Measurements from ENCODE around the gene GRM5.
A peak's percentile ranks its signal among the peaks of the same experiment; 100 is the strongest.

Gene GRM5

GRCh38 chr11:88555018-88555828 lies 510.6 kb downstream of the GRM5 start:
- FAIRE-seq (no peak), DNase-seq (ENCODE audit: insufficient read length, low spot score) (no peak)

GRCh38 chr11:88553204-88553603 lies 512.6 kb downstream of the GRM5 start:
- TF ChIP-seq TAF1 (IDR thresholded peaks at IDR 0.05; ENCODE audit: low read depth, low read length) (no peak), PAX5 (IDR thresholded peaks at IDR 0.05; ENCODE audit: insufficient read depth, low read length, severe bottlenecking) (no peak), POU2F2 (IDR thresholded peaks at IDR 0.05; ENCODE audit: low read depth, low read length) (no peak), SPI1 (IDR thresholded peaks at IDR 0.05; ENCODE audit: low read depth, low read length) (no peak), POLR2A (IDR thresholded peaks at IDR 0.05; ENCODE audit: low read depth, low read length) (no peak), POLR2AphosphoS5 (IDR thresholded peaks at IDR 0.05; ENCODE audit: low read depth, low read length) (no peak)
- DNase-seq (ENCODE audit: insufficient read length, low spot score) (no peak), FAIRE-seq (no peak)

More at GRCh38 chr11:88555018-88555828, 510.6 kb downstream of the GRM5 start:
- no peak for TF ChIP-seq POLR2AphosphoS5 (IDR thresholded peaks at IDR 0.05; ENCODE audit: low read depth, low read length)
- no peak for TF ChIP-seq POLR2A (IDR thresholded peaks at IDR 0.05; ENCODE audit: low read depth, low read length)
- TF ChIP-seq PAX5 (IDR thresholded peaks at IDR 0.05; ENCODE audit: insufficient read depth, low read length, severe bottlenecking), result no peak
- no peak for TF ChIP-seq TAF1 (IDR thresholded peaks at IDR 0.05; ENCODE audit: low read depth, low read length)
- TF ChIP-seq SPI1 (IDR thresholded peaks at IDR 0.05; ENCODE audit: low read depth, low read length), result no peak
- no peak for TF ChIP-seq POU2F2 (IDR thresholded peaks at IDR 0.05; ENCODE audit: low read depth, low read length)

GRCh38 chr11:88552379-88553062 lies 513.3 kb downstream of the GRM5 start:
- FAIRE-seq (peak; percentile 28), DNase-seq (ENCODE audit: insufficient read length, low spot score) (no peak)
- TF ChIP-seq POLR2A (IDR thresholded peaks at IDR 0.05; ENCODE audit: low read depth, low read length) (no peak), POLR2AphosphoS5 (IDR thresholded peaks at IDR 0.05; ENCODE audit: low read depth, low read length) (no peak), SPI1 (IDR thresholded peaks at IDR 0.05; ENCODE audit: low read depth, low read length) (no peak), PAX5 (IDR thresholded peaks at IDR 0.05; ENCODE audit: insufficient read depth, low read length, severe bottlenecking) (no peak), POU2F2 (IDR thresholded peaks at IDR 0.05; ENCODE audit: low read depth, low read length) (no peak), TAF1 (IDR thresholded peaks at IDR 0.05; ENCODE audit: low read depth, low read length) (no peak)

- FAIRE-seq (no peak), DNase-seq (ENCODE audit: insufficient read length, low spot score) (no peak)
- TF ChIP-seq PAX5 (IDR thresholded peaks at IDR 0.05; ENCODE audit: insufficient read depth, low read length, severe bottlenecking) (no peak), POLR2AphosphoS5 (IDR thresholded peaks at IDR 0.05; ENCODE audit: low read depth, low read length) (no peak), SPI1 (IDR thresholded peaks at IDR 0.05; ENCODE audit: low read depth, low read length) (no peak), POLR2A (IDR thresholded peaks at IDR 0.05; ENCODE audit: low read depth, low read length) (no peak), POU2F2 (IDR thresholded peaks at IDR 0.05; ENCODE audit: low read depth, low read length) (no peak), TAF1 (IDR thresholded peaks at IDR 0.05; ENCODE audit: low read depth, low read length) (no peak)
These were observed 521.0 kb downstream of the GRM5 start for GRCh38 chr11:88544656-88545280.

- DNase-seq (ENCODE audit: insufficient read length, low spot score), result peak; percentile 44
- FAIRE-seq, result peak; percentile 99
These were observed 521.7 kb downstream of the GRM5 start for GRCh38 chr11:88543902-88544655.

GRCh38 chr11:88541006-88541405 lies 524.8 kb downstream of the GRM5 start:
- no peak for FAIRE-seq
- TF ChIP-seq POLR2AphosphoS5 (IDR thresholded peaks at IDR 0.05; ENCODE audit: low read depth, low read length) (no peak), PAX5 (IDR thresholded peaks at IDR 0.05; ENCODE audit: insufficient read depth, low read length, severe bottlenecking) (no peak), TAF1 (IDR thresholded peaks at IDR 0.05; ENCODE audit: low read depth, low read length) (no peak), POU2F2 (IDR thresholded peaks at IDR 0.05; ENCODE audit: low read depth, low read length) (no peak), POLR2A (IDR thresholded peaks at IDR 0.05; ENCODE audit: low read depth, low read length) (no peak), SPI1 (IDR thresholded peaks at IDR 0.05; ENCODE audit: low read depth, low read length) (no peak)

More at GRCh38 chr11:88543902-88544655, 521.7 kb downstream of the GRM5 start:
- TF ChIP-seq PAX5 (IDR thresholded peaks at IDR 0.05; ENCODE audit: insufficient read depth, low read length, severe bottlenecking), result no peak
- no peak for TF ChIP-seq POU2F2 (IDR thresholded peaks at IDR 0.05; ENCODE audit: low read depth, low read length)
- no peak for TF ChIP-seq POLR2A (IDR thresholded peaks at IDR 0.05; ENCODE audit: low read depth, low read length)
- TF ChIP-seq SPI1 (IDR thresholded peaks at IDR 0.05; ENCODE audit: low read depth, low read length), result 0 out of 2 replicates have a peak, but pooled peaks have one; percentile 11
- no peak for TF ChIP-seq TAF1 (IDR thresholded peaks at IDR 0.05; ENCODE audit: low read depth, low read length)
- TF ChIP-seq POLR2AphosphoS5 (IDR thresholded peaks at IDR 0.05; ENCODE audit: low read depth, low read length), result no peak

GRCh38 chr11:88538098-88538497 lies 527.7 kb downstream of the GRM5 start:
- FAIRE-seq (no peak), DNase-seq (ENCODE audit: insufficient read length, low spot score) (no peak)
- TF ChIP-seq POLR2AphosphoS5 (IDR thresholded peaks at IDR 0.05; ENCODE audit: low read depth, low read length) (no peak), TAF1 (IDR thresholded peaks at IDR 0.05; ENCODE audit: low read depth, low read length) (no peak), SPI1 (IDR thresholded peaks at IDR 0.05; ENCODE audit: low read depth, low read length) (no peak), PAX5 (IDR thresholded peaks at IDR 0.05; ENCODE audit: insufficient read depth, low read length, severe bottlenecking) (no peak), POU2F2 (IDR thresholded peaks at IDR 0.05; ENCODE audit: low read depth, low read length) (no peak), POLR2A (IDR thresholded peaks at IDR 0.05; ENCODE audit: low read depth, low read length) (no peak)

More at GRCh38 chr11:88541006-88541405, 524.8 kb downstream of the GRM5 start:
- no peak for DNase-seq (ENCODE audit: insufficient read length, low spot score)

- DNase-seq (ENCODE audit: insufficient read length, low spot score) (no peak), FAIRE-seq (no peak)
- no peak for TF ChIP-seq POLR2AphosphoS5 (IDR thresholded peaks at IDR 0.05; ENCODE audit: low read depth, low read length)
- no peak for TF ChIP-seq PAX5 (IDR thresholded peaks at IDR 0.05; ENCODE audit: insufficient read depth, low read length, severe bottlenecking)
These were observed 528.2 kb downstream of the GRM5 start for GRCh38 chr11:88537613-88538012.
